ENCODE data around the gene PALS2. TPM values are rescaled to one million over a fixed set of nuclear protein-coding genes. Genes with fewer than 3 reads are reported as not detected.

Gene PALS2
- total RNA-seq, 1 donor from 2014 or later, result 51.8 TPM

- peak overlapping the region; percentile 90 for H3K4me3 ChIP-seq
- H3K27me3 ChIP-seq, result peaks cover 13% of the 10 kb centered on the region
- H3K9ac ChIP-seq, result peak overlapping the region; percentile 16
- no peaks in the 10 kb centered on the region for H3K36me3 Mint-ChIP-seq
- H3K27me3 Mint-ChIP-seq (ENCODE audit: insufficient read depth, low read depth), result peaks cover 9% of the 10 kb centered on the region
- H3F3A ChIP-seq (ENCODE audit: low read depth), result peaks cover 11% of the 10 kb centered on the region
- peak overlapping the region; percentile 57 for H2AFZ ChIP-seq (replicated peaks)
- H3K4me1 Mint-ChIP-seq, result peaks cover 50% of the 10 kb centered on the region
- no peaks in the 10 kb centered on the region for H3K36me3 ChIP-seq
- peaks cover 55% of the 10 kb centered on the region for H3K79me2 ChIP-seq (ENCODE audit: low read depth)
- peak overlapping the region; percentile 91 for H3K27ac Mint-ChIP-seq
- H3K4me3 Mint-ChIP-seq, result peak overlapping the region; percentile 99
- H3K4me2 ChIP-seq, result peak overlapping the region; percentile 86
- H3K9me3 Mint-ChIP-seq, result no peaks in the 10 kb centered on the region
- no peaks in the 10 kb centered on the region for H3K9me3 ChIP-seq (ENCODE audit: low read depth)
- peak; percentile 11 for DNase-seq (ENCODE audit: low spot score)
- H3K27ac ChIP-seq, result no peak overlapping the region
- H3K4me1 ChIP-seq, result peaks cover 34% of the 10 kb centered on the region
- H4K20me1 ChIP-seq (ENCODE audit: low read depth), result peaks cover 17% of the 10 kb centered on the region
- TF ChIP-seq EZH2 (IDR thresholded peaks at IDR 0.05) (peak; percentile 24), EZH2phosphoT487 (IDR thresholded peaks at IDR 0.05) (no peak), CTCF (IDR thresholded peaks at IDR 0.05) (no peak)
Observed at GRCh38 chr7:24574386-24574785, 1.1 kb downstream of the PALS2 start.

GRCh38 chr7:24574950-24575349, 1.7 kb downstream of the PALS2 start:
- Histone ChIP-seq H3K27ac (no peak overlapping the region), H3K27me3 (peaks cover 13% of the 10 kb centered on the region), H3K4me1 (peaks cover 29% of the 10 kb centered on the region), H4K20me1 (ENCODE audit: low read depth) (peaks cover 17% of the 10 kb centered on the region), H3K79me2 (ENCODE audit: low read depth) (peaks cover 60% of the 10 kb centered on the region), H2AFZ (replicated peaks) (no peak overlapping the region), H3K9ac (no peak overlapping the region), H3K4me3 (peak overlapping the region; percentile 90), H3K36me3 (no peaks in the 10 kb centered on the region), H3F3A (ENCODE audit: low read depth) (peaks cover 11% of the 10 kb centered on the region), H3K9me3 (ENCODE audit: low read depth) (no peaks in the 10 kb centered on the region), H3K4me2 (peak overlapping the region; percentile 86)
- Mint-ChIP-seq H3K27me3 (ENCODE audit: insufficient read depth, low read depth) (peaks cover 9% of the 10 kb centered on the region), H3K27ac (no peak overlapping the region), H3K9me3 (peaks cover 3% of the 10 kb centered on the region), H3K4me3 (peak overlapping the region; percentile 99), H3K36me3 (peaks cover 2% of the 10 kb centered on the region), H3K4me1 (peaks cover 46% of the 10 kb centered on the region)
- no peak for DNase-seq (ENCODE audit: low spot score)
- TF ChIP-seq CTCF (IDR thresholded peaks at IDR 0.05), result no peak
- no peak for TF ChIP-seq EZH2 (IDR thresholded peaks at IDR 0.05)
- no peak for TF ChIP-seq EZH2phosphoT487 (IDR thresholded peaks at IDR 0.05)

GRCh38 chr7:24576171-24577025, 3.1 kb downstream of the PALS2 start:
- no peaks in the 10 kb centered on the region for H3K9me3 ChIP-seq (ENCODE audit: low read depth)
- no peak overlapping the region for H3K27ac ChIP-seq
- H3K36me3 ChIP-seq, result no peaks in the 10 kb centered on the region
- H3K79me2 ChIP-seq (ENCODE audit: low read depth), result peaks cover 75% of the 10 kb centered on the region
- peaks cover 17% of the 10 kb centered on the region for H4K20me1 ChIP-seq (ENCODE audit: low read depth)
- Mint-ChIP-seq H3K36me3 (peaks cover 8% of the 10 kb centered on the region), H3K27me3 (ENCODE audit: insufficient read depth, low read depth) (peaks cover 9% of the 10 kb centered on the region), H3K9me3 (peaks cover 6% of the 10 kb centered on the region), H3K27ac (no peak overlapping the region), H3K4me1 (peaks cover 46% of the 10 kb centered on the region), H3K4me3 (peak overlapping the region; percentile 52)
- peaks cover 11% of the 10 kb centered on the region for H3F3A ChIP-seq (ENCODE audit: low read depth)
- H3K27me3 ChIP-seq, result peaks cover 13% of the 10 kb centered on the region
- H3K4me1 ChIP-seq, result peaks cover 28% of the 10 kb centered on the region
- no peak overlapping the region for H3K9ac ChIP-seq
- peak; percentile 81 for DNase-seq (ENCODE audit: low spot score)
- no peak overlapping the region for H3K4me3 ChIP-seq
- TF ChIP-seq EZH2 (IDR thresholded peaks at IDR 0.05) (no peak), CTCF (IDR thresholded peaks at IDR 0.05) (peak; percentile 79)
- H3K4me2 ChIP-seq, result peak overlapping the region; percentile 86
- H2AFZ ChIP-seq (replicated peaks), result no peak overlapping the region
